GM18907 (cell line): ENCODE data around the gene HYI.
"Not testable (repeated sequence)": the region's sequence is repeated elsewhere in the genome, so short reads cannot be mapped to it uniquely, and the experiment has no call there.

ENCODE experiments used
- ATAC-seq: cut with Tn5 transposase; IDR thresholded peaks from one replicate; pipeline ENCODE4 v1.9.1; 2021; ENCODE audit warnings: mild to moderate bottlenecking, moderate library complexity; ENCODE audit not compliant: unreplicated experiment

Gene HYI

GRCh38 chr1:43465505-43466067, 11.9 kb upstream of the HYI start:
- no peak for ATAC-seq

- ATAC-seq: no peak
These were observed 11.2 kb upstream of the HYI start for GRCh38 chr1:43464681-43465504.

GRCh38 chr1:43463479-43463878, 9.7 kb upstream of the HYI start:
- ATAC-seq: no peak

- no peak for ATAC-seq
These were observed 7.4 kb upstream of the HYI start for GRCh38 chr1:43460988-43461693.

- ATAC-seq: not testable (repeated sequence)
These were observed 4.6 kb upstream of the HYI start for GRCh38 chr1:43458379-43458778.

GRCh38 chr1:43455213-43455889, 1.6 kb upstream of the HYI start:
- ATAC-seq: no peak

GRCh38 chr1:43454270-43455011, 710 bp upstream of the HYI start:
- ATAC-seq: peak; percentile 63

- no peak for ATAC-seq
These were observed 816 bp downstream of the HYI start for GRCh38 chr1:43452789-43453441.

GRCh38 chr1:43451701-43452532, 1.8 kb downstream of the HYI start:
- ATAC-seq: no peak

- ATAC-seq: no peak
These were observed 2.6 kb downstream of the HYI start for GRCh38 chr1:43451157-43451591.

- ATAC-seq: no peak
These were observed 3.3 kb downstream of the HYI start for GRCh38 chr1:43450251-43450941.

GRCh38 chr1:43449708-43450069, 4.0 kb downstream of the HYI start:
- ATAC-seq: no peak

GRCh38 chr1:43448955-43449707, 4.6 kb downstream of the HYI start:
- ATAC-seq: no peak

- ATAC-seq: no peak
These were observed 5.6 kb downstream of the HYI start for GRCh38 chr1:43447891-43448708.

- ATAC-seq: no peak
These were observed 6.6 kb downstream of the HYI start for GRCh38 chr1:43446881-43447835.

GRCh38 chr1:43446388-43446740, 7.4 kb downstream of the HYI start:
- no peak for ATAC-seq
